ENCODE measurements around the gene FZD10. TPM values are rescaled to one million over a fixed set of nuclear protein-coding genes. Genes with fewer than 3 reads are reported as not detected.

Gene FZD10
- total RNA-seq, 1 experiment from 2014 or later, result not detected

- no peaks in the 10 kb centered on the region for H3K9me3 ChIP-seq (ENCODE audit: low read length)
- no peaks in the 10 kb centered on the region for H4K20me1 ChIP-seq (ENCODE audit: insufficient read depth, low read depth, low read length)
- no peak overlapping the region for H3K9ac ChIP-seq (ENCODE audit: low read length)
- H3K36me3 ChIP-seq (ENCODE audit: insufficient read depth, low read length), result no peaks in the 10 kb centered on the region
- no peaks in the 10 kb centered on the region for H3K4me1 ChIP-seq (ENCODE audit: low read length)
- H3K4me3 ChIP-seq (ENCODE audit: low read length), result no peak overlapping the region
- DNase-seq, result no peak
- H3K27ac ChIP-seq (ENCODE audit: low read length), result no peak overlapping the region
- no peaks in the 10 kb centered on the region for H3K79me2 ChIP-seq (ENCODE audit: low read length)
- H3K9me2 ChIP-seq (replicated peaks; ENCODE audit: insufficient read depth, low read length), result no peaks in the 10 kb centered on the region
- no peak overlapping the region for H3K4me2 ChIP-seq (ENCODE audit: low read depth, low read length, poor library complexity, severe bottlenecking)
- H3K27me3 ChIP-seq (ENCODE audit: low read length), result no peaks in the 10 kb centered on the region
- H2AFZ ChIP-seq (ENCODE audit: low read length), result no peak overlapping the region
Observed at GRCh38 chr12:130161261-130162243, 712 bp upstream of the FZD10 start.

GRCh38 chr12:130162745-130163460 lies 639 bp downstream of the FZD10 start:
- H3K4me1 ChIP-seq (ENCODE audit: low read length), result no peaks in the 10 kb centered on the region
- no peaks in the 10 kb centered on the region for H3K9me3 ChIP-seq (ENCODE audit: low read length)
- H3K27me3 ChIP-seq (ENCODE audit: low read length), result no peaks in the 10 kb centered on the region
- no peak overlapping the region for H3K9ac ChIP-seq (ENCODE audit: low read length)
- no peaks in the 10 kb centered on the region for H3K9me2 ChIP-seq (replicated peaks; ENCODE audit: insufficient read depth, low read length)
- H3K4me2 ChIP-seq (ENCODE audit: low read depth, low read length, poor library complexity, severe bottlenecking), result no peak overlapping the region
- H3K27ac ChIP-seq (ENCODE audit: low read length), result no peak overlapping the region
- no peaks in the 10 kb centered on the region for H3K79me2 ChIP-seq (ENCODE audit: low read length)
- no peak for DNase-seq
- H2AFZ ChIP-seq (ENCODE audit: low read length), result no peak overlapping the region
- no peak overlapping the region for H3K4me3 ChIP-seq (ENCODE audit: low read length)
- H4K20me1 ChIP-seq (ENCODE audit: insufficient read depth, low read depth, low read length), result no peaks in the 10 kb centered on the region
- no peaks in the 10 kb centered on the region for H3K36me3 ChIP-seq (ENCODE audit: insufficient read depth, low read length)

GRCh38 chr12:130163461-130164215 lies 1.4 kb downstream of the FZD10 start:
- H3K9ac ChIP-seq (ENCODE audit: low read length), result no peak overlapping the region
- H3K27ac ChIP-seq (ENCODE audit: low read length), result no peak overlapping the region
- H3K4me2 ChIP-seq (ENCODE audit: low read depth, low read length, poor library complexity, severe bottlenecking), result no peak overlapping the region
- DNase-seq, result no peak
- no peak overlapping the region for H2AFZ ChIP-seq (ENCODE audit: low read length)
- H3K36me3 ChIP-seq (ENCODE audit: insufficient read depth, low read length), result no peaks in the 10 kb centered on the region
- no peaks in the 10 kb centered on the region for H3K27me3 ChIP-seq (ENCODE audit: low read length)
- no peaks in the 10 kb centered on the region for H3K9me2 ChIP-seq (replicated peaks; ENCODE audit: insufficient read depth, low read length)
- no peak overlapping the region for H3K4me3 ChIP-seq (ENCODE audit: low read length)
- no peaks in the 10 kb centered on the region for H3K9me3 ChIP-seq (ENCODE audit: low read length)
- no peaks in the 10 kb centered on the region for H3K4me1 ChIP-seq (ENCODE audit: low read length)
- no peaks in the 10 kb centered on the region for H4K20me1 ChIP-seq (ENCODE audit: insufficient read depth, low read depth, low read length)
- no peaks in the 10 kb centered on the region for H3K79me2 ChIP-seq (ENCODE audit: low read length)

- no peak for DNase-seq
- Histone ChIP-seq H3K4me3 (ENCODE audit: low read length) (no peak overlapping the region), H3K27ac (ENCODE audit: low read length) (no peak overlapping the region), H3K4me2 (ENCODE audit: low read depth, low read length, poor library complexity, severe bottlenecking) (no peak overlapping the region), H3K36me3 (ENCODE audit: insufficient read depth, low read length) (no peaks in the 10 kb centered on the region), H3K9me3 (ENCODE audit: low read length) (no peaks in the 10 kb centered on the region), H3K9me2 (replicated peaks; ENCODE audit: insufficient read depth, low read length) (no peaks in the 10 kb centered on the region), H3K79me2 (ENCODE audit: low read length) (no peaks in the 10 kb centered on the region), H3K27me3 (ENCODE audit: low read length) (no peaks in the 10 kb centered on the region), H2AFZ (ENCODE audit: low read length) (no peak overlapping the region), H3K9ac (ENCODE audit: low read length) (no peak overlapping the region), H3K4me1 (ENCODE audit: low read length) (no peaks in the 10 kb centered on the region), H4K20me1 (ENCODE audit: insufficient read depth, low read depth, low read length) (no peaks in the 10 kb centered on the region)
Observed at GRCh38 chr12:130164216-130164542, 1.9 kb downstream of the FZD10 start.

- no peaks in the 10 kb centered on the region for H3K79me2 ChIP-seq (ENCODE audit: low read length)
- DNase-seq, result no peak
- H3K9me2 ChIP-seq (replicated peaks; ENCODE audit: insufficient read depth, low read length), result no peaks in the 10 kb centered on the region
- H3K27me3 ChIP-seq (ENCODE audit: low read length), result no peaks in the 10 kb centered on the region
- H2AFZ ChIP-seq (ENCODE audit: low read length), result no peak overlapping the region
- no peaks in the 10 kb centered on the region for H3K4me1 ChIP-seq (ENCODE audit: low read length)
- H3K9ac ChIP-seq (ENCODE audit: low read length), result no peak overlapping the region
- no peak overlapping the region for H3K4me3 ChIP-seq (ENCODE audit: low read length)
- no peaks in the 10 kb centered on the region for H4K20me1 ChIP-seq (ENCODE audit: insufficient read depth, low read depth, low read length)
- no peaks in the 10 kb centered on the region for H3K9me3 ChIP-seq (ENCODE audit: low read length)
- no peaks in the 10 kb centered on the region for H3K36me3 ChIP-seq (ENCODE audit: insufficient read depth, low read length)
- no peak overlapping the region for H3K27ac ChIP-seq (ENCODE audit: low read length)
- no peak overlapping the region for H3K4me2 ChIP-seq (ENCODE audit: low read depth, low read length, poor library complexity, severe bottlenecking)
Observed at GRCh38 chr12:130164936-130165335, 2.7 kb downstream of the FZD10 start.

- no peaks in the 10 kb centered on the region for H3K9me2 ChIP-seq (replicated peaks; ENCODE audit: insufficient read depth, low read length)
- H3K4me2 ChIP-seq (ENCODE audit: low read depth, low read length, poor library complexity, severe bottlenecking), result no peak overlapping the region
- DNase-seq, result no peak
- H3K27ac ChIP-seq (ENCODE audit: low read length), result no peak overlapping the region
- H3K27me3 ChIP-seq (ENCODE audit: low read length), result no peaks in the 10 kb centered on the region
- no peak overlapping the region for H3K9ac ChIP-seq (ENCODE audit: low read length)
- H2AFZ ChIP-seq (ENCODE audit: low read length), result no peak overlapping the region
- H3K79me2 ChIP-seq (ENCODE audit: low read length), result no peaks in the 10 kb centered on the region
- no peaks in the 10 kb centered on the region for H3K9me3 ChIP-seq (ENCODE audit: low read length)
- no peaks in the 10 kb centered on the region for H3K4me1 ChIP-seq (ENCODE audit: low read length)
- no peak overlapping the region for H3K4me3 ChIP-seq (ENCODE audit: low read length)
- H4K20me1 ChIP-seq (ENCODE audit: insufficient read depth, low read depth, low read length), result no peaks in the 10 kb centered on the region
- H3K36me3 ChIP-seq (ENCODE audit: insufficient read depth, low read length), result no peaks in the 10 kb centered on the region
Observed at GRCh38 chr12:130166306-130166705, 4.0 kb downstream of the FZD10 start.

GRCh38 chr12:130167537-130167936 lies 5.3 kb downstream of the FZD10 start:
- Histone ChIP-seq H3K9ac (ENCODE audit: low read length) (no peak overlapping the region), H2AFZ (ENCODE audit: low read length) (no peak overlapping the region)

GRCh38 chr12:130169256-130169655 lies 7.0 kb downstream of the FZD10 start:
- no peak for DNase-seq
- H3K9me3 ChIP-seq (ENCODE audit: low read length), result no peaks in the 10 kb centered on the region
- no peak overlapping the region for H3K27ac ChIP-seq (ENCODE audit: low read length)
- no peaks in the 10 kb centered on the region for H3K79me2 ChIP-seq (ENCODE audit: low read length)
- no peak overlapping the region for H3K4me3 ChIP-seq (ENCODE audit: low read length)
- no peaks in the 10 kb centered on the region for H4K20me1 ChIP-seq (ENCODE audit: insufficient read depth, low read depth, low read length)
- H3K9me2 ChIP-seq (replicated peaks; ENCODE audit: insufficient read depth, low read length), result no peaks in the 10 kb centered on the region
- H3K36me3 ChIP-seq (ENCODE audit: insufficient read depth, low read length), result no peaks in the 10 kb centered on the region
- no peaks in the 10 kb centered on the region for H3K27me3 ChIP-seq (ENCODE audit: low read length)
- no peaks in the 10 kb centered on the region for H3K4me1 ChIP-seq (ENCODE audit: low read length)
- H3K4me2 ChIP-seq (ENCODE audit: low read depth, low read length, poor library complexity, severe bottlenecking), result no peak overlapping the region
- no peak overlapping the region for H3K9ac ChIP-seq (ENCODE audit: low read length)
- no peak overlapping the region for H2AFZ ChIP-seq (ENCODE audit: low read length)

More at GRCh38 chr12:130167537-130167936, 5.3 kb downstream of the FZD10 start:
- H3K27me3 ChIP-seq (ENCODE audit: low read length), result no peaks in the 10 kb centered on the region
- H3K9me3 ChIP-seq (ENCODE audit: low read length), result no peaks in the 10 kb centered on the region
- no peaks in the 10 kb centered on the region for H3K36me3 ChIP-seq (ENCODE audit: insufficient read depth, low read length)
- no peak overlapping the region for H3K4me3 ChIP-seq (ENCODE audit: low read length)
- no peaks in the 10 kb centered on the region for H3K79me2 ChIP-seq (ENCODE audit: low read length)
- DNase-seq, result no peak
- H3K27ac ChIP-seq (ENCODE audit: low read length), result no peak overlapping the region
- H4K20me1 ChIP-seq (ENCODE audit: insufficient read depth, low read depth, low read length), result no peaks in the 10 kb centered on the region
- no peak overlapping the region for H3K4me2 ChIP-seq (ENCODE audit: low read depth, low read length, poor library complexity, severe bottlenecking)
- no peaks in the 10 kb centered on the region for H3K4me1 ChIP-seq (ENCODE audit: low read length)
- no peaks in the 10 kb centered on the region for H3K9me2 ChIP-seq (replicated peaks; ENCODE audit: insufficient read depth, low read length)

Data from Karpas-422 (cell line).